CD4-positive, alpha-beta T cell treated with Interleukin-2 at 100 ng/mL for 4 hours (primary cell): ENCODE measurements around the gene GSC.
"Not testable (repeated sequence)": the region's sequence is repeated elsewhere in the genome, so short reads cannot be mapped to it uniquely, and the experiment has no call there.

Source experiments
- DNase-seq: peaks from one replicate; pipeline ENCODE4 v3.0.0-alpha.2; 2020; ENCODE audit warnings: low spot score

GSC gene

DNA sequence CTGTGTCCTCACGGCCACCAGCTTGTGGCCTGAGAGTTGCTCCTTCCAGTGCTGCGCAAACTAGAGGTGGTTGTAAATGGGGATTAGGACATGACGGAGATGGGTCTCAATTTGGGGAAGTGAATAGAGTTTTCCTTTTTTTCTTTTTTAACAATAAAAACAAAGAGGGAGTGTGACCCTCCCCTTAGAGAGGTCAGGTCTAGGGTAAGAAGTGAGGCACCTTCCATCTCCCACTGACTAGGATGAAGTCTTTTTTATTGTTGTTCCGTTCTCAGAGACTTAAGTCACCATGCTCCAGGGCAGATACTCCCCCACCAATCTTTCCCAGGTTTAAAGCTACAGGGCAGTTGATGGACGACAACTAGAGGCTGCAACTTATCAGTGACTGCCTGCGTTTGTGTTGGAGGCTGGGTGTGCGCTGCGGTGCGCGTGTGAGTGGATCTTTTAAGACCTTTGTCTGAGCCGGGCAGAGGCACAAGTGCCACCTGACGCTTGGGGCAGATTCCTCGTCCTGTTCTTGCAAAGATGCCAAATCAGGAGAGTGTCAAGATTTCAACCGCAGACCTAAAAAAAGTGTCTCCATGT is 2.1 kb upstream of the GSC start:
- DNase-seq = no peak

DNA sequence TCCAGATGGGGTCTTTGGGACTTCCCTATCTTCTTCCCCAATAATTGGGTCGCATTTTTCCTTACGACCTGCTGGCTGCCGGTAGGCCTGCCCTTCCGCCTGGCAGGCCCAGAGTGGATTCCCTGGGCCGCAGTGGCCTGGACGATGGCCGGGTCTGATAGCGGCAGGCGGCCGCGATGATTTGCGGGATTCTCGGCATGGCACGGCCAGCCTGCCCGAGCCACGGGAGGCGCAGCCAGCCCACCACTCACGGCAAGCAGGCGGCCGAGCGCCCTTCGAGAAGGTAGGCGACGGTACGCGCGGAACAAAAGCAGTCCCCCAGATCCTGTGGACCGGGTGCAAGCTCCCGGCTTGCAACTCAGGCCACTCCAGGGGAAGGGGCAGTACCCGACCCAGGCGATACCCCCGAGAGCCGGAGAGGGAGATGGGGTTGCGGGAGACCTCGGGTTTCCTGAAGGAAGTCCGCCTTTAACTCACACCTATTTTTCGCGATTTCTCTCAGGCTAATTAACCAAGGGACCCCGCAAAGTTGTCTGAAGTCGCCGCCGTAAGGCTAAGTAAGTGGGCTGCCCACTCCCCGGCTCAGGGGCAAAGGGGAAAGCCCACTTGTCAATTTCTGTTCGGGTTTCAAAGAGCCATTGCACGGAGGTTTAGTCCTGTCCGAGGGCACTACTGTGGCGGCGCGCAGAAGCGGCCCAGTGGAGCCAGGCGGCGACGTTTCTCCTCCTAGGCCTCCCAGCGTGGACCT is 1.4 kb upstream of the GSC start:
- no peak for DNase-seq

DNA sequence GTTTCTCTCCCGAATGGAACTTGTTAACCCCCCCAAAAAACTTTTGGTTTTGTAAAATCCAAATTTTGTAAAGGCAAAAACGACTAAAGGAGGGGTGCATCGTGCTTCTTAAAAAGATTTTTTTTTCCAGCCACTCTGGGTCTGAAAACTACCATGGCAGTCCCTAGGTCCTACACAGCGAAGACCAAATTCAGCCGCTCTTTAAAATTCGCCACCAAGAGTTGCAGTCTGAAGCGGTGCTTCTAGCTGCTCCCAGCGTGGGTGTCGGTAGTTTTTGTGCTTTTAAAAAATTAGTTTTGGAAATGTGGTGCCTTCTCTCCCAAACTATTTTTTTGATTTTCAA is 873 bp upstream of the GSC start:
- DNase-seq = no peak

DNA sequence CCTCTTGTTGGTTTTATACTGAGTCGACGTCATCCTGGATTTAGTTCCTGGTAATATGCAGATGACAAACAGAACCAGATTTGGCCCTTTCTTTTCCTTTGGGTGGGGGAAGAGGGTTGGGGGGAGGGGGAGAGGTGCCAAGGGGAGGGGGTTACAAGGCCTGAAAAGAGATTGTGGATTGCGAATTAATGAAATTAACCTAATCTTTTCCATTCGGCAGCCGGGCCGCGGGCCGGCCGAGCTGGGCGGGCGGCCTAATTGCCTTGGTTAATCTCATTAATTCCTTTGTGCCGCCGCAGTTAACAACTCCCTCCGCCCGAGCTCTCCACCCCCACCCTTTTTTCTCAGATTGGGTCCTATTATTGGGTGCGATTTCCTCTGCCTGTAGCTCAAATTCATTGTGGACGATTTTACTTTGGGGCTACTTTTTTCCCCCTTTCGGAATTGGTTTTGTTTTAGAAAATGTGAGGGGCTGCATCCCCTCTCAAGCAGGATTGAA is 387 bp upstream of the GSC start:
- DNase-seq = no peak

DNA sequence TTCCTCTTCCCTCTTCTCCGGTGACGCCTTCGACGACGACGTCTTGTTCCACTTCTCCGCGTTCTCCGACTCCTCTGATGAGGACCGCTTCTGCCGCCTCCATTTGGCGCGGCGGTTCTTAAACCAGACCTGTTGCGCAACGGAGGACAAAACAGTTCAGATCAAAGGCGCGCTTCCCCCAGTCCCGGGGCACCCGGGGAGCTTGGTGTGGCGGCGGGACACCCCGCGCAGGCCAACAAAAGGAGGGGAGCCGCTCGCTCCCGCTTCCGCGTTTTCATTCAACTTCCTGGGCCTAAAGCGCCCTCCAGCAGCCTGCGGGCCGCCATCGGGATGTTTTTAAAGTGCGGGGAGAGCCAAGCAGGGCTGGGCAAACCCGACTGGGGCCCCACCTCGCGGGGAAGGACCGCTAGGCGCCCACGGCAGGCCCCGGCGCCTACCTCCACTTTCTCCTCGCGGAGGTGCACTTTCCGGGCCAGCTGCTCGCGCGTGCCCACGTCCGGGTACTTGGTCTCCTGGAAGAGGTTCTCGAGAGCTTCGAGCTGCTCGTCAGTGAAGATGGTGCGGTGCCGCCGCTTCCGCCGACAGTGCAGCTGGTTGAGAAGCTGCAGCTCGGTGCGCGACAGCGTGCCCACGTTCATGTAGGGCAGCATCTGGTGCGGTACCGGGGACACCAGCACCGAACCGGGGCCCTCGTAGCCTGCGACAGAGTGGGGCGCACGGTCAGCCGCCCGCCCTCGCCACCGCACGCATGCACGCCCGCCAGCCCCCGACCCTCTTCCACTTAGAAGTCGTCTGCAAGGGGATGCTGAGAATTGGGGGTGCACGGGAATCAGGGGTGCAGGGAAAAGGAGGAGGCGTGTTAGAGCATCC is 1.2 kb downstream of the GSC start:
- no peak for DNase-seq

DNA sequence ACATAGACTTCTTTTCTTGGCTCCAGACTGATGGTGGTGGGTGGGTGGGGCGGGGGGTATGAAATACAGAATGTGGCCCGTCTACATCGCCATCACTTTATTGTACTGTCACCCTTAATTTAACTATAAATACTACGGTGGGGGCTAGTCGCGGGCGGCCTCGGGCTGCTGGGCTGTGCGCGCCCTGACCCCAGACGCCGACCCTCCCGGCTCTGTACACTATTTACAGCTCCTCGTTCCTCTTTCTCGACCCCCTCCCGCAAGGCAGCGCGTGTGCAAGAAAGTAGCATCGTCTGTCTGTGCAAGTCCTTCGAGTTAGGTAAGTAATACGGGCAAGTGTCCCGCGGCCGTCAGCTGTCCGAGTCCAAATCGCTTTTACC is 1.8 kb downstream of the GSC start:
- no peak for DNase-seq

DNA sequence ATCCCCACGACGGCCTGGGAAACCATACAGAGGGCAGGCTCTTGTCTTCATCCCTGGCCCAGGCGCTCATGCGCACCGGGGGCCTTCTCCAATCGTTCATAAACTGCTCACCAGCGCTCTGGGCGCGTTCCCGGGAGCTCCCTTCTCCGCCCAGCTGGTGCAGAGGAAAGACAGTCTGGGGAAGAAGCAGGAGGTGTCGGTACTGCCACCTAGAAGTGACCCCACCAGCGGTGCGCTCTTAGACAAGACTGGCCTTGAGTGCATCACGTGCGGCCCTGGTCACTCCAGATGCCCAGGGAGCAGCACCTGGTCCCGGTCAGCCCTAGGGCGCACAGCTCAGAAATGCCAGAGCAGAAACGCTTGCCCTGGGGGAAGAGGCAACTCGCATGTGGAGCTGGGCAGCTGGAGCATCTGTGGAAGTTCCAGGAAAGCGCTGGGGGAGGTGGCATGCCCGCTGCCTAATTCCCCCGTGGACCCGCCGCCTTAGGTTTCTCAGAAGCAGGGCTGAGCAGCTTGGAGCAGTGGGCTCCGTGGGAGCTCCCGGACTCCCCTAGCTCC is 2.5 kb downstream of the GSC start:
- DNase-seq = no peak

DNA sequence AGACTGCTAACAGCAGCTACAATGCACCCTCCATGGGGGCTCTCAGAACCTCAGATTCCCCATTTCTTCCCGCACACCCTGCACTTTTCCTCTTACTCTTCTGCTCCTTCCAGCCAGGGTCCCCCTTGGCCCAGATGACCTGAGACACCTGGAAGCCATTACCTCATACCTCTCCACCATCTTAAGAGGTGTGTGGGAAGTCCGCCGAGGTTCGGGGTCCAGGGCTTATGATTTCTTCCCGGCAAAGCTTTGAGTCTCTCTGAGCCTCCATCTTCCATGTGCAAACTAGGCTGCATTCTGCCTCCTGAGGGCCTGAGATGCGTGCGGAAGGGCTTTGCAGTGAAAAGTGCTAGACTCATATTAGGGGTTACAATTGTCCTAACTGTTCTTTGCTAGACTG is 5.3 kb downstream of the GSC start:
- DNase-seq = no peak

DNA sequence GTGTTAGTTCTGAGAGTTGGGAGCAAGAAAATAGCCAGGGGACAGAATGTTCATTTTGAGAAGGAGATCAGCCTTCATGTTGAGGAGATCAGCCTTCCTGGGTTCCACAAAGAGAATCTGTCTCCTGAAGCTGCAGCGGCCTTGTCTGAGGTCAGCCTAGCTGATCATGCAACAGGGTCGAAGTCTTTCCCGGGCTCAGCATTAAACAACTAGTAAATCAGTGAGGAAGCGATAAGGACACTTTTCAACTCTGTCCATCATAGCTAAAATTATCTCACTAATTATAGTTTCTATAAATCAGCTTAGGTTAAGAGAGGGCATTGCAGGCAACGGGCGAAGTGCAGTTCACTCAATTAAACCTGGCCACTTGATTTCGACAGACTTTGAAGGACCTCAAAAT is 7.5 kb downstream of the GSC start:
- no peak for DNase-seq

DNA sequence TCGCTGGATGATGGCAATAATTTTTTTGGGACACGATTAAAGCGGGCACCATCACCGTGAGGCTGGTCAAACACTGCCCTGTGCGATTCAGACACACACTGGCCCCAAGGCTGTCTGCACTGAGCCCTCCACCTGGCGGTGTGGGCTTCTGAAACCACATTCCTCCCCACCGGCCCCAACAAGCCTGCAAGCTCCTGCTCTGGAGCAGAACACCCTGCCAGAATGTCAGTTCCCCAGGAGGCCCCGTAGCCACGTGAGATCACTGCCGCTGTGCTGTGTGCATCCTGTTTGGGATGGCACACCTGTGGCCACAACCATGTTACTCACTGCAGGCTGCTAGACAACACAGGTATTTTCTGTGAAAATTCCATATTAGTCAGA is 7.9 kb downstream of the GSC start:
- DNase-seq = no peak

DNA sequence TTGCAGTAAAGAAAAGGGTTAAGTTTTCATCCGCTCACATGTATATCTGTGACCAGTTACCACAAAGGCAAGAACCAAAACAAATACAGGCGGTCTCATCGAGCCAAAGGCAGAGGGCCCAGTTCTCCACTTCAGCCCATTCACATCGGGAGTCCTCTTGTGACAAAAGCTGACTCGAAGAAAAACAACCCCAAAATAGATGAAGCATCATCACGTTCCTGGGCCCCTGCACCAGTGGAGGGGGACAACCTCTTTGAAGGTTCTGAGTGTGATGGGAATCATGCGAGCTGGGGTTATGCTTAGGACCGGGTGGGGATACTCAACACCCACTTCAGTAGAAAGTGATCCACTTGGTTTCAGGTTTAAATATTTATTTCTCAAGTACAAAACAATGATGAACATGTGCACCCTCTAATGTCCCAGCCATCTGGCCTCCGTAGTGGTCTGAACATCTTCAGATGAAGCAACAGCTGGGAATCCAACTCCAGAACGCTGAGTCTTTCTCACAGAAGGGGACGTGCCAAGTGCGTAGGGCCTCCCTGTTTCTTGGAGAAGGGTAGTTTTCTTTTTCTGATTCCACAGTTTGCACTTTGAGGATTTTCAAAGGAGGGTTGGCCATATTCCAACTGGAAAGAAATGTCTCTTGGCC is 8.4 kb downstream of the GSC start:
- DNase-seq = no peak

DNA sequence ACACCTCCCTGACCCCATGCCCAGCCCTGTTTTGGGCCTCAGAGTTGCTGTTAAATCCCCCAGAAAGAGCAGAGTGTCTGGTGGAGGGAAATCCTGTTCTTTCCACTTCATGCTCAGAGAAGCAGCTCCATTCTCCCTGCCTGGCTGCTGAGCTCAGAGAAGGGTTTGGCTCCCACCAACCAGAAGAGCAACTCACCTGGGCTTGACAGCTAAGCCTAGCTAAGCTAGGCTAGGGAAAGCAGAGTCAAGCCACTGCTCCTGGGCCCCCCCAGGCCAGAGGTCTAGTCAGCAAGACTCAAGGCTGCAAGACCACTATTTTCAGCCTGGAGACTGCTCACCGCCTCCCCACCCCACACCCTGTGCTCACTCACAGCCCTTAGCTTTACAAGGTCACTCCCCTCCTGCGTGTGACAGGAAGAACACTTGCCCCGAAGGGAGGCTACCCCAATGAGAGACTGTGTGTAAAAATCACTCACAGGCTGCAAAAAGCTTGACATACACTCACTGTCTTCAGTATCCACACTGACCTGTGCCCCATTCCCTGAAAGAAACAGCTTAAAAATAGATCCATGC is 13.5 kb downstream of the GSC start:
- no peak for DNase-seq

DNA sequence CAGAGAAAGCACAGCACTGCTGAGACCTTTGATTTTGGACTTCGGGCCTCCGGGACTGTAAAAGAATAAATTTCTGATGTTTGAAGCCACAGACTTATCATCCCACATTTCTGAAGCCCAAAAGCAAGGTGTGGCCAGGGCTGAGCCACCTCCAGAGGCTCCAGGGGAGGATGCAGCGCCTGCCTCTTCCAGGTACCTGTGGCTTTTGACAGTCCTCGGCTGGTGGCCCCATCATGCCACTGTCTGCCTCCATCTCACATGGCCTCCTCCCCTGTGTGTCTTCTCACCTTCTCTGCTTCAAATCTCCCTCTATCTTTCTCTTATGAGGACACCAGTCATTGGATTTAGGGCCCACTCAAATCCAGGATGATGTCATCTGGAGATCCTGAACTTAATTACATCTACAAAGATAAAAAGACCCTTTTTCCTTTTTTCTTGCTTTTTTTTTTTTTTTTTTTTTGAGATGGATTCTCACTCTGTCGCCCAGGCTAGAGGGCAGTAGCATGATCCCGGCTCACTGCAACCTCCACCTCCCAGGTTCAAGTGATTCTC is 15.4 kb downstream of the GSC start:
- no peak for DNase-seq

DNA sequence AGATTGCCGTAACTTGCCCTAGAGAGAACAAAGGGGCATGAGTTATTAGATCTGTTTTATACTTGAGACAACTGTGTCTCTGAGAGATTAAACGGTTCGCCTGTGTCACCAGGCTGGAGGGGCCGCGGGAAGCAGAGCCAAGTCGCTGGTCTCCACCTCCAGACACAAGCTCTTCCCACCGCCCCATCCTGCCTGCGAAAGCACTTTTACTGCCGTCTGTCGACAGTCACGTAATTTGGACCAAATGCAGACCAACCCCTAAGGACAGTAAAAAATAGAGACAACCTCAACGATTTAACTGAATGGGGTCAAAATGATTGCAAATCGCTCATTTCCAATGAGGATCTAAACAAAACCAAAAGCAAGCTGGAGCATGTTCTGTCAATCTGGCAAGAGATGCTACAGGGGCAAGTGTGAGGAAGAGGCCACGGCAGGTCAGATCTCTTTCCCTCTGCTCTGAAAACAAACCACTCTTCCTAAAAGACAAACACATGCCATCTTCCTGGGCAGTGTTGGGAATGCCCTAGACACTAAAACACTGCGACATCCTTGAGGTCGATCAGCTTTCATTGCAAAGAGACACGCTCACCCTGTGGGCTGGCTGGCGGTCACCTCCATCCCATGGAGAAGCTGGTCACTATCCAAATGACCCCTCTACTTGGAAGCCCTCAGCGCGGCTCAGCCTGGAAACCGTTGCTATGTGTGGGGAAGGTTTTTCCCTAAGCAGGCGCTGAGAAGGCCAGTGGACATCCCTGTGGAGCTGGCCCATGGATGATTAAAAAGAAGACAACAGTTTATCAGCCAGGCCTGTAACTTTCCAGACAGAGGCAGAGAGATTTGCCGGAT is 17.1 kb downstream of the GSC start:
- no peak for DNase-seq

DNA sequence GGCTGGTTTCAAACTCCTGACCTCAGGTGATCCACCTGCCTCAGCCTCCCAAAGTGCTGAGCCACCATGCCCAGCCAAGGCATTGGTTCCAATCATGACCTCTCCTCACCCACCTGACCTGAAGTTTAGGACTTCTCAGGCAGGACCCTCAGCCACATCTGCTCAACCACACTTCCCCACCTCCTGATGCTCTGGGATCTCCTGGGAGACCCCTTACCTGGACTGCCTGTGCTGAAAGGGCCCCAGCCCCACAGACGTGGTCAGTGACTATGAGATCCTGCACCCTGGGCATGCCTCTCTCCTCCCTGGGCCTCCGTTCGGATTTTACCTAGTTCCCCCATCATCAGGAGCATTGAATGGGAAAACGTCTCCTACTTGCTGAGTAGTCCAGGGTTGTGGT is 18.0 kb downstream of the GSC start:
- no peak for DNase-seq

DNA sequence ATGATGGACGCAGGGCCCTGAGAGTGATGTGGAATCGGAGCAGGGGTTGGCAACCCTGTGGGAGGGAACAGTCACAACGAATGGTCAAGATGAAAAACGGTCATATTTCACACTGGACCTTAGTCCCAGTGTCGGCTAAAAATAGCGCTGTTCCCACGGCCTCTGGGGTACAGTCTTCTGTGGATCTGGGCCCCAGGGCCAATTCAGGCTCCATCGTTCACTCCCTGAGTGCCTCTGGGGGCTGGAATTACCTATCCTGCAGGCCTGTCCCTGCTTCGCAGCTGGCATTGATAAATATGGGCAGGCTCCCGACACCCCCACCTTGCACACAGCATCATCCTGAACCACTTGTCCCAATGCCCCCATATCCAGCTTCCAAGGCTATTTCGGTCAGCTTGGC is 18.6 kb downstream of the GSC start:
- DNase-seq = no peak

DNA sequence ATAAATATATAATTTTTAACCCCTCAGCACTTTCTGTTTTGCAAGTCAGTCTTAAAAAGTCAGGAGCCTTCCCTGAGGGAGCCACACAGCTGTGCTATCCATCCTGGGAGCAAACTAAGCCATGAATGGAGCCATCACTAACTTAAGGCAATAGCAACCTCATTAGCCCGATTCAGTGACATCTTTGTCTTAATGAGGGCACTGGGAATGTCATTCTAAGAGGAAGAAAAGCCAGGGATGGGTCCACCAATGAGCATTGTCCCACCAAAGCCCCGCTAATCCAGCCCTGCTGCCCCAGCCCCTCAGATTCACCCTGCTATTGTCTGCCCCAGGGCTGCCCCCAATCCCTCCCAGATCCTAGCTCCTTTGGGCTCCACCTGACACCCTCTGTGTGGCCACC is 19.5 kb downstream of the GSC start:
- no peak for DNase-seq

DNA sequence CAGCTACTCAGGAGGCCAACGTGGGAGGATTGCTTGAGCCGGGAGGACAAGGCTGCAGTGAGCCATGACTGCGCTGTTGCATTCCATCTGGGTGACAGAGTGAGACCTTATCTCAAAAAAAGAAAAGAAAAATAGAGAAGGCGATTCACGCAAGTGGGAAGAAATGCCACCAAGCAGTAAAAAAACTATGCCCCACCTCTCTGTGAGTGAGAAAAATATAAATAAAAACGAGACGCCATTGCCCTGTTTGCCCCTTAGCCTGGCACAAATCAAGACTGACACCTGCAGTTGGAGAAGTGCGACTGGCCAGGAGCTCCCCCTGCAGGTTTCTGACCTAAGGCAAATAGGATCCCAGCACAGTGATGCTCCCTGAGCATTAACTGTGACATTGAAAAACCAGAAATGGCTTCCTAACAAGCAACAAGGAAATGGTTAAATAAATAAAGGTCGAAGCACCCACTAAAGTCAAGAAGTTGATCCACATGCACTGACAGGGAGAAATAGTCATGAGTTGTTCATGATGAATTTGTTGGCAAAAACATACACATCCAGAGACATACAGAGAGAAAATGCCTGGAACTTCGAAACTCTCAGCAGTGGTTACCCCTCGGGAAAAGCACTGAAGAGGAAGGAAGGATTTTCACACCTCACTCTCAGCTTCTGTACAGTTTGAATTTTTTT is 21.1 kb downstream of the GSC start:
- DNase-seq = no peak

DNA sequence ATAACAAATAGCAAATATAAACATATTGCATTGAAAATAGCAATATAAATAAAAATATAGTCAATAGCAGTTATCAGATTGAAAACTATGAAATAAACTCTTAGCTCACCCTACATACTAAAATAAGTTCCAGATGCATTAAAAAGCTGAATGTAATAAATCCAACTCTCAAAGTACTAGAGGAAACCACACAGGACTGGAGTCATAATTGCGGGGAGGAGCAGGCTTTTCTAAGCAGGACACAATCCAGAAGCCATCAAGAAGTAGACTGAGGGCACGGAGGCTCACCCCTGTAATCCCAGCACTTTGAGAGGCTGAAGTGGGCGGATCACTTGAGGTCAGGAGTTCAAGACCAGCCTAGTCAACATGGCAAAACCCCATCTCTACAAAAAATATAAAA is 22.2 kb downstream of the GSC start:
- DNase-seq = no peak

DNA sequence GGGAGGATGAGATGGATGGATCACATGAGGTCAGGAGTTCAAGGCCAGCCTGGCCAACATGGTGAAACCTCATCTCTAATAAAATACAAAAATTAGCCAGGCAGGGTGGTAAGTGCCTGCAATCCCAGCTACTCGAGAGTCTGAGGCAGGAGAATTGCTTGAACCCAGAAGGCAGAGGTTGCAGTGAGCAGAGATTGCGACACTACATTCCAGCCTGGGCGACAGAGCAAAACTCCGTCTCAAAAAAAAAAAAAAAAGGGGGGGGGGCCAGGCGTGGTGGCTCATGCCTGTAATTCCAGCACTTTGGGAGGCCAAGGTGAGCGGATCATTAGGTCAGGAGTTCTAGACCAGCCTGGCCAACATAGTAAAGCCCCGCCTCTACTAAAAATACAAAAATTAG is 22.8 kb downstream of the GSC start:
- DNase-seq = not testable (repeated sequence)
